HG03469 (cell line): Measurements from ENCODE around the gene GPR26.

Source experiments
- ATAC-seq: cut with Tn5 transposase; IDR thresholded peaks from one replicate; pipeline ENCODE4 v1.9.1; 2021; ENCODE audit warnings: mild to moderate bottlenecking, moderate library complexity, moderate number of reproducible peaks; ENCODE audit not compliant: unreplicated experiment

Gene GPR26

GRCh38 chr10:123645016-123645415, 21.1 kb upstream of the GPR26 start:
- ATAC-seq = no peak

GRCh38 chr10:123645615-123646014, 20.5 kb upstream of the GPR26 start:
- no peak for ATAC-seq

GRCh38 chr10:123648595-123648994, 17.6 kb upstream of the GPR26 start:
- no peak for ATAC-seq

- no peak for ATAC-seq
These were observed 16.5 kb upstream of the GPR26 start for GRCh38 chr10:123649676-123650075.

GRCh38 chr10:123651421-123652047, 14.6 kb upstream of the GPR26 start:
- ATAC-seq = no peak

GRCh38 chr10:123655751-123656150, 10.4 kb upstream of the GPR26 start:
- no peak for ATAC-seq

GRCh38 chr10:123663522-123663921, 2.6 kb upstream of the GPR26 start:
- no peak for ATAC-seq

- ATAC-seq = no peak
These were observed 466 bp upstream of the GPR26 start for GRCh38 chr10:123665491-123666286.

- ATAC-seq = no peak
These were observed 3.7 kb downstream of the GPR26 start for GRCh38 chr10:123669886-123670285.

GRCh38 chr10:123673198-123673597, 7.0 kb downstream of the GPR26 start:
- ATAC-seq = no peak

- no peak for ATAC-seq
These were observed 8.6 kb downstream of the GPR26 start for GRCh38 chr10:123674741-123675140.

- ATAC-seq = no peak
These were observed 9.7 kb downstream of the GPR26 start for GRCh38 chr10:123675811-123676210.

GRCh38 chr10:123677556-123677955, 11.4 kb downstream of the GPR26 start:
- ATAC-seq = no peak

GRCh38 chr10:123678376-123678775, 12.2 kb downstream of the GPR26 start:
- ATAC-seq = no peak

GRCh38 chr10:123681285-123681684, 15.1 kb downstream of the GPR26 start:
- ATAC-seq = no peak

GRCh38 chr10:123682477-123682876, 16.3 kb downstream of the GPR26 start:
- ATAC-seq = no peak

GRCh38 chr10:123683459-123683858, 17.3 kb downstream of the GPR26 start:
- ATAC-seq = no peak

- ATAC-seq = no peak
These were observed 17.7 kb downstream of the GPR26 start for GRCh38 chr10:123683865-123684264.

GRCh38 chr10:123685260-123685659, 19.1 kb downstream of the GPR26 start:
- ATAC-seq = no peak

- ATAC-seq = no peak
These were observed 21.6 kb downstream of the GPR26 start for GRCh38 chr10:123687758-123688157.

GRCh38 chr10:123689880-123690279, 23.7 kb downstream of the GPR26 start:
- ATAC-seq = no peak

GRCh38 chr10:123703195-123703790, 37.1 kb downstream of the GPR26 start:
- ATAC-seq = no peak
